Measurements from ENCODE around the gene MAML1.
"Not testable (repeated sequence)": the region's sequence is repeated elsewhere in the genome, so short reads cannot be mapped to it uniquely, and the experiment has no call there.

Gene MAML1

GRCh38 chr5:179724163-179724562 lies 8.5 kb upstream of the MAML1 start:
- peak overlapping the region; percentile 13 to 37 for H3K27ac Mint-ChIP-seq
- no peaks in the 10 kb centered on the region for H3K4me1 Mint-ChIP-seq (ENCODE audit: low read depth in 2 of 2)
- no peaks in the 10 kb centered on the region for H3K9me3 Mint-ChIP-seq
- H3K4me3 Mint-ChIP-seq: no peak overlapping the region
- ATAC-seq (replicated peaks) (no peak), DNase-seq (no peak)
- H3K27me3 Mint-ChIP-seq: no peaks in the 10 kb centered on the region
- peaks cover 95% of the 10 kb centered on the region for H3K36me3 Mint-ChIP-seq (ENCODE audit: insufficient read depth)

DNA sequence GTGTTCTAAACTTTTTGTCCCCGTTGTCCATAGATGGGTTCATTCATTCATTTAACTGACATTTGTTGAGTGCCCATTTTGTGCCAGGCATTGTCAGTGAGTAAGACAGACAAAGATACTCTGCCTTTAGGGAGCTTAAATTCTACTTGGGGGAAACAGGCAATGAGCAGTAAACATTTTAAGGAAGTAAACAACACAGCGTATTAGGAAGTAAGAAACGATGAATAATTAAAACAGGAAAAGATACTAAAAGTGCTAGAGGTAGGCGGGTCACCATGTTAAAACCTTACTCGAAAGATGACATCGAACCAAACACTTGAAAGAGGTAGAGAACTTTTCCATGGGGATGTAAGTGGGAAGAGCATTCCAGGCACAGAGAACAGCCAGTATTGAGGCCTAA lies 5.5 kb upstream of the MAML1 start:
- no peaks in the 10 kb centered on the region for H3K27me3 Mint-ChIP-seq
- H3K9me3 Mint-ChIP-seq: no peaks in the 10 kb centered on the region
- peaks cover 6% of the 10 kb centered on the region in 2 donors for H3K4me1 Mint-ChIP-seq (ENCODE audit: low read depth in 2 of 2)
- ATAC-seq (replicated peaks) (no peak), DNase-seq (no peak)
- no peak overlapping the region for H3K27ac Mint-ChIP-seq
- peaks cover 79% of the 10 kb centered on the region for H3K36me3 Mint-ChIP-seq (ENCODE audit: insufficient read depth)
- H3K4me3 Mint-ChIP-seq: no peak overlapping the region

GRCh38 chr5:179729303-179729702 lies 3.3 kb upstream of the MAML1 start:
- Mint-ChIP-seq H3K27me3 (no peaks in the 10 kb centered on the region), H3K27ac (no peak overlapping the region), H3K4me3 (no peak overlapping the region), H3K36me3 (ENCODE audit: insufficient read depth) (peaks cover 62% of the 10 kb centered on the region), H3K9me3 (no peaks in the 10 kb centered on the region), H3K4me1 (ENCODE audit: low read depth in 2 of 2) (peaks cover 12 to 14% of the 10 kb centered on the region in 2 donors)
- no peak for ATAC-seq (replicated peaks)
- DNase-seq: no peak

DNA sequence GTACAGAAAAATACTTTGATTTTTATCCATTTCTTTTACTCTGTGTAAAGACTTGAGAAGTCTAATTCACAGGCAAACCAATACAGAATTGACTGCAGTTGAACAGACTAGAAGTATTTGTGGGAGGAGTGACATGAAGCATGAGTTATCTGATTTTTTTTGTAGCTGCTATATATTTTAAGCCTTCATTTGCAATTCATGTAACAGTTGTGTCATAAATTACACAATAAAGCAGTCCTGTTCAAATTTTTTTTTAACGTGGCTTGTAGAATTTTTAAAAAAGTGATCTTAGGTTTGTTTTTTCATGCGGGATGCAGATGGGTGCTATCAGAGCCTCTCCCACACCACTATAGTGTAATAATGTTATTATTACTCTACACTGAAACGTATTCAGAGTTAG lies 2.9 kb upstream of the MAML1 start:
- Mint-ChIP-seq H3K27ac (peak overlapping the region in 1 of 2 donors; percentile 49), H3K36me3 (ENCODE audit: insufficient read depth) (peaks cover 58% of the 10 kb centered on the region), H3K9me3 (no peaks in the 10 kb centered on the region), H3K27me3 (no peaks in the 10 kb centered on the region), H3K4me1 (ENCODE audit: low read depth in 2 of 2) (peaks cover 16 to 18% of the 10 kb centered on the region in 2 donors), H3K4me3 (no peak overlapping the region)
- DNase-seq (no peak), ATAC-seq (replicated peaks) (no peak)

GRCh38 chr5:179730356-179730755 lies 2.3 kb upstream of the MAML1 start:
- DNase-seq (no peak), ATAC-seq (replicated peaks) (no peak)
- no peaks in the 10 kb centered on the region for H3K27me3 Mint-ChIP-seq
- H3K4me3 Mint-ChIP-seq: no peak overlapping the region
- H3K36me3 Mint-ChIP-seq (ENCODE audit: insufficient read depth): peaks cover 51% of the 10 kb centered on the region
- H3K4me1 Mint-ChIP-seq (ENCODE audit: low read depth in 2 of 2): peaks cover 16 to 19% of the 10 kb centered on the region in 2 donors
- H3K9me3 Mint-ChIP-seq: no peaks in the 10 kb centered on the region
- H3K27ac Mint-ChIP-seq: peak overlapping the region in 1 of 2 donors; percentile 49

- Mint-ChIP-seq H3K27me3 (no peaks in the 10 kb centered on the region), H3K4me1 (ENCODE audit: low read depth in 2 of 2) (peaks cover 19% of the 10 kb centered on the region in 2 donors), H3K9me3 (no peaks in the 10 kb centered on the region), H3K27ac (no peak overlapping the region), H3K4me3 (no peak overlapping the region), H3K36me3 (ENCODE audit: insufficient read depth) (peaks cover 46% of the 10 kb centered on the region)
- DNase-seq: no peak
- no peak for ATAC-seq (replicated peaks)
These were observed 1.8 kb upstream of the MAML1 start for GRCh38 chr5:179730852-179731251.

GRCh38 chr5:179731791-179732411 lies 721 bp upstream of the MAML1 start:
- Mint-ChIP-seq H3K36me3 (ENCODE audit: insufficient read depth) (peaks cover 40% of the 10 kb centered on the region), H3K27ac (peak overlapping the region; percentile 87), H3K27me3 (no peaks in the 10 kb centered on the region), H3K4me3 (peak overlapping the region; percentile 85 to 88), H3K4me1 (ENCODE audit: low read depth in 2 of 2) (peaks cover 20 to 26% of the 10 kb centered on the region in 2 donors), H3K9me3 (no peaks in the 10 kb centered on the region)
- ATAC-seq (replicated peaks) (peak; percentile 10), DNase-seq (no peak)

GRCh38 chr5:179732918-179733771 lies 523 bp downstream of the MAML1 start:
- Mint-ChIP-seq H3K4me3 (peak overlapping the region; percentile 85 to 88), H3K9me3 (no peaks in the 10 kb centered on the region), H3K36me3 (ENCODE audit: insufficient read depth) (peaks cover 27% of the 10 kb centered on the region), H3K27me3 (no peaks in the 10 kb centered on the region), H3K27ac (peak overlapping the region; percentile 87), H3K4me1 (ENCODE audit: low read depth in 2 of 2) (peaks cover 28 to 32% of the 10 kb centered on the region in 2 donors)
- peak; percentile 30 for ATAC-seq (replicated peaks)
- peak in 2 of 3 experiments; percentile 1 to 32 for DNase-seq

DNA sequence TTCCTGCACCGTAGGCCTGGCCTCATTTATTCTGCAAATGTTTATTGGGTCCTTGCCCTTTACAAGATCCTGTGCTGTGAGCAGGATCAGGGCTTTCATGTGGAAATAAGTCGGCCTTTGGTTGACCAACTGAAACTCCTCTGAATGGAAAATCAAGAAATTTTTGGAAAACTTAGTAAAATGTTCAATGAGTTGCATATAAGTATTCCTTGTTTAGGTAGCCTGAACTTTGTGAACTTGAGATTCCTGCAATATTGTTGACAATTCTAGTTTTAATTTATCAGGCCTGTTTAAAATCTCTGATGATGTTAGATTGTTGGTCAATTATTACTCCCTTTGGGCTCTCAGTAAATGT lies 1.1 kb downstream of the MAML1 start:
- H3K4me3 Mint-ChIP-seq: peak overlapping the region; percentile 85 to 88
- H3K9me3 Mint-ChIP-seq: no peaks in the 10 kb centered on the region
- peaks cover 23% of the 10 kb centered on the region for H3K36me3 Mint-ChIP-seq (ENCODE audit: insufficient read depth)
- ATAC-seq (replicated peaks) (no peak), DNase-seq (no peak)
- H3K27me3 Mint-ChIP-seq: no peaks in the 10 kb centered on the region
- H3K27ac Mint-ChIP-seq: peak overlapping the region; percentile 87
- peaks cover 34 to 38% of the 10 kb centered on the region in 2 donors for H3K4me1 Mint-ChIP-seq (ENCODE audit: low read depth in 2 of 2)

DNA sequence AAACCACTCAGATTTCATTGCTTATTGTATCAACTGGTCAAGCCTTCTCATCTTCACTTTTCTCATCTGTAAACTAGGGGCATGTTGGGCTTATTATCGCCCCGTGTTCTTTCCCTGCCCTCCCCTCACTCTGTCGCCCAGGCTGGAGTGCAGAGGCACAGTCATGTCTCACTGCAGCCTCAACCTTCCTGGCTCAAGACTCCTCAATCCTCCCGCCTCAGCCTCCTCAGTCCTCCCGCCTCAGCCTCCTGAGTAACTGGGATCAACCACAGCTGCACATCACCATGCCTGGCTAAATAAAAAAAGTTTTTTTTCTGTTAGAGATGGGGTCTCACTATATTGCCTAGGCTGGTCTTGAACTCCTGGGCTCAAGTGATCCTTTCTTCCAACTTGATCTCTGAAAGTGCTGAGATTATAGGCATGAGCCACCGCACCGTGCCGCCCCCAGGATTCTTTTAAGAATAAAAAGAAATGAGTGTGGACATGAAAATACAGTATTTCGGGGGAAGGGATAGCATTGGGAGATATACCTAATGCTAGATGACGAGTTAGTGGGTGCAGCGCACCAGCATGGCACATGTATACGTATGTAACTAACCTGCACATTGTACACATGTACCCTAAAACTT lies 2.0 kb downstream of the MAML1 start:
- Mint-ChIP-seq H3K27me3 (no peaks in the 10 kb centered on the region), H3K36me3 (ENCODE audit: insufficient read depth) (peaks cover 22% of the 10 kb centered on the region), H3K4me3 (peak overlapping the region; percentile 85 to 88), H3K27ac (peak overlapping the region; percentile 47 to 87), H3K4me1 (ENCODE audit: low read depth in 2 of 2) (peaks cover 40 to 41% of the 10 kb centered on the region in 2 donors), H3K9me3 (no peaks in the 10 kb centered on the region)
- ATAC-seq (replicated peaks) (no peak), DNase-seq (no peak)

DNA sequence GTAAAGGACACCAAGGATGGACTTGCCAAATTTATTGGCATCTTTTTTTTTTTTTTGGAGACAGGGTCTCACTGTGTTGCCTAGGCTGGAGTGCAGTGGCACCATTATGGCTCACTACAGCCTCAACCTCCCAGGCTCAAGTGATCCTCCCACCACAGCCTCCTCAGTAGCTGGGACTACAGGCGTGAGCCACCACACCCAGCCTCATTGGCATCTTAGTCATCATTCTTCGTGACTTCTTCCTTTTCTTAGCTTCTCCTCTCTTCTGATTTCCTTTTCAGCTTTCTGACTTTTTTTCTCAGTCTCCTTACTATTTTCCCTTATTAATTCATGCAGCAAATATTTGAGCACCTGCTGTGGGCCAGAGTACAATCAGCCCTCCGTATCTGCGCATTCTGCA lies 6.1 kb downstream of the MAML1 start:
- H3K27me3 Mint-ChIP-seq: no peaks in the 10 kb centered on the region
- no peaks in the 10 kb centered on the region for H3K9me3 Mint-ChIP-seq
- peaks cover 44 to 52% of the 10 kb centered on the region in 2 donors for H3K4me1 Mint-ChIP-seq (ENCODE audit: low read depth in 2 of 2)
- ATAC-seq (replicated peaks) (no peak), DNase-seq (no peak)
- H3K4me3 Mint-ChIP-seq: peak overlapping the region in 1 of 2 donors; percentile 9
- peak overlapping the region; percentile 68 to 85 for H3K27ac Mint-ChIP-seq
- H3K36me3 Mint-ChIP-seq (ENCODE audit: insufficient read depth): peaks cover 29% of the 10 kb centered on the region

GRCh38 chr5:179744106-179744505 lies 11.5 kb downstream of the MAML1 start:
- H3K4me3 Mint-ChIP-seq; H3K9me3 Mint-ChIP-seq; H3K27ac Mint-ChIP-seq; H3K27me3 Mint-ChIP-seq; ATAC-seq (replicated peaks); DNase-seq: not testable (repeated sequence)
- H3K36me3 Mint-ChIP-seq (ENCODE audit: insufficient read depth): peaks cover 29% of the 10 kb centered on the region
- H3K4me1 Mint-ChIP-seq (ENCODE audit: low read depth in 2 of 2): peaks cover 25 to 42% of the 10 kb centered on the region in 2 donors

- Mint-ChIP-seq H3K36me3 (ENCODE audit: insufficient read depth) (peaks cover 34% of the 10 kb centered on the region), H3K4me3 (peak overlapping the region in 1 of 2 donors; percentile 50), H3K9me3 (no peaks in the 10 kb centered on the region), H3K4me1 (ENCODE audit: low read depth in 2 of 2) (peaks cover 28 to 42% of the 10 kb centered on the region in 2 donors), H3K27ac (peak overlapping the region; percentile 36 to 75), H3K27me3 (no peaks in the 10 kb centered on the region)
- no peak for ATAC-seq (replicated peaks)
- no peak for DNase-seq
These were observed 14.2 kb downstream of the MAML1 start for GRCh38 chr5:179746872-179747271.
